GM12878 (cell line): ENCODE data around the gene GNB5. TPM values are rescaled to one million over a fixed set of nuclear protein-coding genes. Genes with fewer than 3 reads are reported as not detected.

Source experiments
- ATAC-seq: fragments of 200-7000 bp; cut with Tn5 transposase; 3 replicates; pipeline ENCODE4 v1.9.1; 2020; ENCODE audit warnings: mild to moderate bottlenecking, moderate library complexity
- BruUV-seq: library from RNA; stranded (reverse); fragments of 400-500 nt; replicated peaks from 2 replicates; lab custom pipeline; 2021; lab: Mats Ljungman, UMichigan
- CTCF ChIA-PET: fragments of 300-600 bp; sonication (Branson Sonifier 250); formaldehyde crosslinking; extraction: SDS; loops from one replicate; lab custom pipeline; 2021; ENCODE audit warnings: inconsistent platforms; lab: Yijun Ruan, JAX
- POLR2A ChIA-PET: fragments of 350-600 bp; formaldehyde crosslinking; extraction: SDS; loops from one replicate; lab custom pipeline; 2021; ENCODE audit warnings: inconsistent platforms; lab: Charles Lee
- RAD21 ChIA-PET: fragments of 300-600 bp; sonication (Branson Sonifier 250); formaldehyde crosslinking; loops from one replicate; lab custom pipeline; 2023; ENCODE audit warnings: antibody characterized with exemption; ENCODE audit not compliant: unreplicated experiment; lab: Charles Lee
- SMC1A ChIA-PET: fragments of 300-600 bp; sonication (Branson Sonifier 250); formaldehyde crosslinking; loops from one replicate; lab custom pipeline; 2023; ENCODE audit not compliant: unreplicated experiment, uncharacterized antibody; lab: Charles Lee
- DNase-seq: peaks from one replicate; pipeline ENCODE4 v3.0.0-alpha.2; 2011; ENCODE audit warnings: low read depth, low spot score
- FAIRE-seq: peaks from 3 replicates; lab custom pipeline; 2011; peaks lifted over from hg19 to GRCh38; lab: Jason Lieb, UNC
- H2AFZ ChIP-seq: 2 replicates; pipeline ENCODE4 v1.6.0; 2011; ENCODE audit warnings: low read depth, low read length, control low read depth; ENCODE audit not compliant: control insufficient read depth
- H3K27ac ChIP-seq: 2 replicates; pipeline ENCODE4 v1.5.1; 2011; ENCODE audit warnings: control low read depth; ENCODE audit not compliant: control insufficient read depth, insufficient read depth
- H3K27me3 ChIP-seq, 2 experiments: replicated peaks in 1 of 2; 2 replicates each; pipeline versions ENCODE4 v1.6.0 to v1.6.1; 2011; ENCODE audit warnings: low read length in 1 of 2; ENCODE audit not compliant: control insufficient read depth in 2 of 2, insufficient read depth in 2 of 2
- H3K36me3 ChIP-seq, 2 experiments: 2 replicates each; pipeline ENCODE4 v1.5.1; 2011; ENCODE audit warnings: low read length in 1 of 2; ENCODE audit not compliant: control insufficient read depth in 2 of 2, insufficient read depth in 2 of 2
- H3K4me1 ChIP-seq: 2 replicates; pipeline ENCODE4 v1.6.1; 2011; ENCODE audit warnings: mild to moderate bottlenecking, low read length, moderate library complexity, mixed read lengths; ENCODE audit not compliant: control insufficient read depth, insufficient read depth
- H3K4me2 ChIP-seq: 2 replicates; pipeline ENCODE4 v1.6.0; 2011; ENCODE audit warnings: control low read depth; ENCODE audit not compliant: control insufficient read depth, insufficient read depth
- H3K4me3 ChIP-seq: fragments of 200-600 bp; sonication (generic); 2 replicates; pipeline ENCODE4 v1.5.1; 2016
- H3K79me2 ChIP-seq: 2 replicates; pipeline ENCODE4 v1.6.0; 2011; ENCODE audit warnings: low read length; ENCODE audit not compliant: control insufficient read depth, insufficient read depth
- H3K9ac ChIP-seq: 2 replicates; pipeline ENCODE4 v1.8.0; 2011; ENCODE audit warnings: low read length, control low read depth, mixed read lengths; ENCODE audit not compliant: control insufficient read depth, insufficient read depth
- H3K9me3 ChIP-seq: replicated peaks from 3 replicates; pipeline ENCODE4 v1.5.1; 2011; ENCODE audit warnings: mild to moderate bottlenecking, low read length; ENCODE audit not compliant: control insufficient read depth, insufficient read depth
- H4K20me1 ChIP-seq: 2 replicates; pipeline ENCODE4 v1.6.0; 2011; ENCODE audit not compliant: control insufficient read depth, insufficient read depth
- BCL11A ChIP-seq: IDR thresholded peaks from 2 replicates; pipeline ENCODE4 v1.6.1; 2011; ENCODE audit warnings: low read depth, low read length
- BRCA1 ChIP-seq: IDR thresholded peaks from 2 replicates; pipeline ENCODE4 v1.6.1; 2011; ENCODE audit warnings: low read depth, low read length, improper control_type of control experiment
- RUNX3 ChIP-seq: IDR thresholded peaks from 2 replicates; pipeline ENCODE4 v1.6.1; 2012; ENCODE audit warnings: low read length, inconsistent platforms
- WGBS: methylation state at CpG from one replicate; pipeline ENCODE4 v1.1.6; 2016; ENCODE audit warnings: low lambda C conversion rate; ENCODE audit not compliant: insufficient replicate concordance, insufficient coverage; ENCODE audit errors: missing lambda C conversion rate; 5-methylcytosine and 5-hydroxymethylcytosine counted together
- in situ Hi-C: fragments of 300-500 bp; cut with MboI; formaldehyde crosslinking; loops from 9 replicates; pipeline ENCODE4 v1.14.3; 2018; ENCODE audit warnings: mixed read lengths
- intact Hi-C: fragments of 100-400 bp; cut with micrococcal nuclease; formaldehyde crosslinking; loops from one replicate; pipeline ENCODE4 v1.14.2; 2022; ENCODE audit not compliant: unreplicated experiment
- polyA plus RNA-seq, 11 experiments: library from polyadenylated mRNA; depleted of rRNA in 4 of 11; unstranded in 6 of 11; stranded (reverse) in 5 of 11; fragments of >200 nt; fragmentation: Nextera tagmentation in 4 of 11; fragmentation: Illumina TruSeq in 1 of 11; extraction: Ambion mirVana in 4 of 11; extraction: Trizol in 1 of 11; gene quantifications; 1 replicate in 1 of 11; 2 replicates in 10 of 11; pipeline versions ENCODE4 v1.2.1 to v1.2.3, GENCODE V29; 2011 to 2016; ENCODE audit warnings: inconsistent platforms in 2 of 11, missing spikeins in 2 of 11, low read depth in 1 of 11
- total RNA-seq, 4 experiments: library from RNA; depleted of rRNA in 3 of 4; stranded (reverse); fragments of >200 nt in 3 of 4; fragmentation: Illumina TruSeq in 1 of 4; extraction: Trizol in 1 of 4; gene quantifications; 2 replicates each; pipeline versions ENCODE4 v1.2.1 to v1.2.3, GENCODE V29; 2013 to 2021

The GNB5 gene
- total and polyA plus RNA-seq, 10 of the 15 experiments (the other 5 are each of a cell fraction or from before 2014, with no cell fraction given) = 2.4 to 25.9 (median 15.2) TPM

DNA sequence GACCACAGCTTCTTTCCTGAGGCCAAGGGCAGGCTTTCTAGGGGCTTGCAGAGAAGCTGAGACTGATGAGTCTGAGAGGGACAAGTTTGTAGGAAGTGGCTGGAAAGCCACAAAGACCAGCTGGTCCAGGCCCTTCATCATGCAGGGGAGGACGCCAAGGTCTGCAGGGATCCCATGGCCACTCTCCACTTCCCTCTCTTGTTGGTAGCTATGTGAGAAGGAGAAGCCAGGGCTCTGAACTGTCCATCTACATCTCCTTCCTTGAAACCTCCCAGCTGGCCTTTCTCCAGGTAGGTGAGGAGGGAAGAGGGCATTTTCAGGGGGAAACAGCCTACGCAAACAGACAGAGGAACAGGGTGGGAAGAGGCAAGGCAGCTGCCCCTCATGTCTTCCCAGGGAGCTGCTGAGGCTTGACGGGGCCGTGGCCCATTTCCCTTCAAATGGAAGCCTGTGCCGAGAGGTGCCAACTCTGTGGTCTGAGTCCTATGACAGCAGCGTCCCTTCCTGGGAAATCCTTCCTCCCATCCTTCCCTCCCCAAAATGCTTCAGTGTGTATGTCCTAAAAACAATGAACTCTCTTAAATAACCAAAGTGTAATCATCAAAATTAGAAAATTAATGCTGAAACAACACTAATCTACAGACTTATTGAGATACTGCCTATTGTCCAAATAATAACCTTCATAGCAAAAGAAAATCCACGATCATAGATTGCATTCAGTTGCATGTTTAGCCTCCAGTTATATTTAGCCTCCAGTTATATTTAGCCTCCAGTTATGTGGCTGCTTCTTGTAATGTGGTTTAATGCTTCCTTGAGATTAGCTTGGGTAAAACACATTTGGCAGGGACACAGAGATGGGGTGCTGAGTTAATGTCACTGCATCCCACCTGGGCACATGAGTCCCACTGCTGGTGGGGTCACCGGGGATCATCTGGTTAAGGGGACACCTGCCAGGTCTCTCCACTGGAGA is 36.0 kb downstream of the GNB5 start:
- no peak overlapping the region for H3K27ac ChIP-seq
- WGBS = 83% methylated on average over 8 of the region's 8 CpGs
- H3K36me3 ChIP-seq = peaks cover 0 to 5% of the 10 kb centered on the region in 2 experiments; a peak in 2 of 4 replicates
- no peaks in the 10 kb centered on the region for H3K79me2 ChIP-seq
- SMC1A ChIA-PET = interaction anchor here (1.1 to 1.3 kb wide), 2 partner anchors 10 to 35 kb away, joined by 3 read pairs; no protein-coding TSS in a partner anchor
- POLR2A ChIA-PET = no interaction called here
- H3K4me1 ChIP-seq = no peaks in the 10 kb centered on the region; the same call in 1 of the 2 replicates
- no peak overlapping the region for H3K9ac ChIP-seq
- no peak overlapping the region for H3K4me2 ChIP-seq
- no peak overlapping the region for H2AFZ ChIP-seq
- DNase-seq (no peak), FAIRE-seq (no peak), ATAC-seq (no peak)
- intact Hi-C loops (no loop called here), in situ Hi-C loops (no loop called here)
- no TSS peak for BruUV-seq
- no peaks in the 10 kb centered on the region for H3K9me3 ChIP-seq
- no peak overlapping the region for H3K4me3 ChIP-seq
- CTCF ChIA-PET = interaction anchor here (0.6 to 2.5 kb wide), 7 partner anchors 9 to 266 kb away, joined by 3 to 9 read pairs (median 3); no protein-coding TSS in a partner anchor
- H3K27me3 ChIP-seq = no peaks in the 10 kb centered on the region
- H4K20me1 ChIP-seq = no peaks in the 10 kb centered on the region
- TF ChIP-seq BRCA1 (no peak), BCL11A (no peak), RUNX3 (peak; percentile 22; the same call in 1 of the 2 replicates)
- RAD21 ChIA-PET = interaction anchor here (0.5 kb wide), 1 partner anchor 16 kb away, joined by 3 read pairs; no protein-coding TSS in a partner anchor
